Mesenchymal stem cell (in vitro differentiated cells and primary cell): ENCODE data around the gene RAET1G.

Experiments used
- DNase-seq: peaks from one replicate; pipeline ENCODE4 v3.0.0-alpha.2; 2013
- H2AFZ ChIP-seq: one replicate; pipeline ENCODE4 v1.6.1; 2013; ENCODE audit warnings: low read depth, mild to moderate bottlenecking, control low read depth, inconsistent platforms, low read length, moderate library complexity
- H2AK5ac ChIP-seq: 2 replicates; pipeline ENCODE4 v1.6.1; 2013; ENCODE audit warnings: low read length, moderate library complexity, mild to moderate bottlenecking, inconsistent platforms; ENCODE audit not compliant: severe bottlenecking
- H2BK120ac ChIP-seq: one replicate; pipeline ENCODE4 v1.6.1; 2013; ENCODE audit warnings: low read depth, mild to moderate bottlenecking, inconsistent platforms, low read length, moderate library complexity
- H2BK12ac ChIP-seq, 2 experiments: one replicate each; pipeline ENCODE4 v1.6.1; 2013; ENCODE audit warnings: inconsistent platforms in 2 of 2, low read length in 2 of 2, mild to moderate bottlenecking in 2 of 2, moderate library complexity in 2 of 2, control low read depth in 1 of 2
- H2BK15ac ChIP-seq: one replicate; pipeline ENCODE4 v1.6.1; 2013; ENCODE audit warnings: mild to moderate bottlenecking, low read depth, inconsistent platforms; ENCODE audit not compliant: poor library complexity, severe bottlenecking
- H2BK5ac ChIP-seq: 2 replicates; pipeline ENCODE4 v1.6.1; 2013; ENCODE audit warnings: low read depth, mild to moderate bottlenecking, low read length, control low read depth, inconsistent platforms; ENCODE audit not compliant: poor library complexity, severe bottlenecking
- H3K14ac ChIP-seq, 2 experiments: one replicate each; pipeline ENCODE4 v1.6.1; 2013; ENCODE audit warnings: inconsistent platforms in 2 of 2, low read length in 2 of 2, control low read depth in 1 of 2, mild to moderate bottlenecking in 1 of 2, moderate library complexity in 1 of 2
- H3K18ac ChIP-seq, 2 experiments: one replicate each; pipeline ENCODE4 v1.6.1; 2013; ENCODE audit warnings: inconsistent platforms in 2 of 2, low read length in 2 of 2, control low read depth in 1 of 2, low read depth in 1 of 2, mild to moderate bottlenecking in 1 of 2
- H3K23ac ChIP-seq, 2 experiments: one replicate each; pipeline ENCODE4 v1.6.1; 2013; ENCODE audit warnings: inconsistent platforms in 2 of 2, low read length in 2 of 2, mild to moderate bottlenecking in 2 of 2, moderate library complexity in 2 of 2, control low read depth in 1 of 2
- H3K27ac ChIP-seq: 2 replicates; pipeline ENCODE4 v1.5.1; 2013; ENCODE audit warnings: mild to moderate bottlenecking, moderate library complexity, low read length, control low read depth, inconsistent platforms; ENCODE audit not compliant: poor library complexity, severe bottlenecking
- H3K27me3 ChIP-seq, 2 experiments: 2 replicates each; pipeline versions ENCODE4 v1.6.1 to v1.7.0; 2013; ENCODE audit warnings: low read length in 2 of 2, mild to moderate bottlenecking in 2 of 2, moderate library complexity in 2 of 2, control low read depth in 1 of 2, inconsistent platforms in 1 of 2; ENCODE audit not compliant: control insufficient read depth in 1 of 2, insufficient read depth in 1 of 2
- H3K36me3 ChIP-seq, 2 experiments: 2 replicates each; pipeline versions ENCODE4 v1.6.1 to v1.7.0; 2013; ENCODE audit warnings: low read length in 2 of 2, control low read depth in 1 of 2, inconsistent platforms in 1 of 2, low read depth in 1 of 2, mild to moderate bottlenecking in 1 of 2; ENCODE audit not compliant: insufficient read depth in 2 of 2, control insufficient read depth in 1 of 2
- H3K4ac ChIP-seq, 2 experiments: one replicate each; pipeline ENCODE4 v1.6.1; 2013; ENCODE audit warnings: inconsistent platforms in 2 of 2, low read length in 2 of 2, mild to moderate bottlenecking in 2 of 2, moderate library complexity in 2 of 2, control low read depth in 1 of 2, low read depth in 1 of 2
- H3K4me1 ChIP-seq: 2 replicates; pipeline ENCODE4 v1.6.1; 2013; ENCODE audit warnings: low read depth, low read length, control low read depth; ENCODE audit not compliant: control insufficient read depth, insufficient read depth
- H3K4me2 ChIP-seq: 2 replicates; pipeline ENCODE4 v1.6.1; 2013; ENCODE audit warnings: low read length, mild to moderate bottlenecking, inconsistent platforms; ENCODE audit not compliant: poor library complexity, severe bottlenecking
- H3K4me3 ChIP-seq, 2 experiments: 2 replicates each; pipeline versions ENCODE4 v1.5.1 to v1.7.0; 2013; ENCODE audit warnings: low read length in 2 of 2, mild to moderate bottlenecking in 2 of 2, control low read depth in 1 of 2, low read depth in 1 of 2; ENCODE audit not compliant: insufficient read depth in 1 of 2
- H3K79me1 ChIP-seq: replicated peaks from 2 replicates; pipeline ENCODE4 v1.6.1; 2013; ENCODE audit warnings: mild to moderate bottlenecking, control low read depth, low read length, inconsistent platforms; ENCODE audit not compliant: poor library complexity, severe bottlenecking
- H3K9ac ChIP-seq: 2 replicates; pipeline ENCODE4 v1.7.0; 2013; ENCODE audit warnings: mild to moderate bottlenecking, low read length, moderate library complexity
- H3K9me3 ChIP-seq: 2 replicates; pipeline ENCODE4 v1.7.0; 2013; ENCODE audit warnings: mild to moderate bottlenecking, low read length; ENCODE audit not compliant: control insufficient read depth
- H4K8ac ChIP-seq: one replicate; pipeline ENCODE4 v1.6.1; 2013; ENCODE audit warnings: inconsistent platforms, mild to moderate bottlenecking, low read length, moderate library complexity
- H4K91ac ChIP-seq: one replicate; pipeline ENCODE4 v1.6.1; 2013; ENCODE audit warnings: mild to moderate bottlenecking, low read length, inconsistent platforms
- WGBS: methylation state at CpG from one replicate; pipeline ENCODE4 v1.1.7; 2013; ENCODE audit warnings: mixed read lengths; 5-methylcytosine and 5-hydroxymethylcytosine counted together

Gene RAET1G

GRCh38 chr6:149897015-149897697 lies 25.8 kb downstream of the RAET1G start:
- H2BK5ac ChIP-seq: no peak overlapping the region
- WGBS: 66% methylated on average over 9 of the region's 13 CpGs
- H3K9ac ChIP-seq: peak overlapping the region; percentile 89
- H3K23ac ChIP-seq: no peak overlapping the region
- peak overlapping the region; percentile 67 to 88 for H3K18ac ChIP-seq
- H2BK15ac ChIP-seq: peak overlapping the region; percentile 91
- no peak overlapping the region for H3K14ac ChIP-seq
- peak overlapping the region in 1 of 2 experiments; percentile 9 for H3K4ac ChIP-seq
- H4K91ac ChIP-seq: peak overlapping the region; percentile 64
- H2BK12ac ChIP-seq: peak overlapping the region; percentile 62 to 92
- H4K8ac ChIP-seq: peak overlapping the region; percentile 81
- H3K4me3 ChIP-seq: peak overlapping the region in 1 of 2 experiments; percentile 74
- peak overlapping the region; percentile 67 for H2BK120ac ChIP-seq
- no peaks in the 10 kb centered on the region for H3K9me3 ChIP-seq
- H3K4me2 ChIP-seq: no peak overlapping the region
- H3K27me3 ChIP-seq: peaks cover 0 to 13% of the 10 kb centered on the region in 2 experiments
- no peak overlapping the region for H2AK5ac ChIP-seq
- no peaks in the 10 kb centered on the region for H3K36me3 ChIP-seq
- no peak overlapping the region for H2AFZ ChIP-seq
- no peaks in the 10 kb centered on the region for H3K79me1 ChIP-seq
- H3K4me1 ChIP-seq: peaks cover 4% of the 10 kb centered on the region
- DNase-seq: peak; percentile 74
- no peak overlapping the region for H3K27ac ChIP-seq

- no peak overlapping the region for H2BK5ac ChIP-seq
- peak overlapping the region; percentile 44 for H4K91ac ChIP-seq
- H3K4me2 ChIP-seq: no peak overlapping the region
- no peak overlapping the region for H2BK120ac ChIP-seq
- H2AK5ac ChIP-seq: no peak overlapping the region
- 85% methylated on average over 3 of the region's 3 CpGs for WGBS
- peak overlapping the region in 1 of 2 experiments; percentile 55 for H2BK12ac ChIP-seq
- H3K4ac ChIP-seq: peak overlapping the region; percentile 48 to 52
- H3K36me3 ChIP-seq: no peaks in the 10 kb centered on the region
- H4K8ac ChIP-seq: peak overlapping the region; percentile 54
- no peaks in the 10 kb centered on the region for H3K9me3 ChIP-seq
- H3K4me1 ChIP-seq: peaks cover 4% of the 10 kb centered on the region
- DNase-seq: peak; percentile 73
- no peak overlapping the region for H2AFZ ChIP-seq
- peak overlapping the region; percentile 72 to 88 for H3K18ac ChIP-seq
- no peak overlapping the region for H3K23ac ChIP-seq
- H3K79me1 ChIP-seq: no peaks in the 10 kb centered on the region
- peak overlapping the region in 1 of 2 experiments; percentile 74 for H3K4me3 ChIP-seq
- H3K14ac ChIP-seq: peak overlapping the region in 1 of 2 experiments; percentile 3
- no peak overlapping the region for H3K27ac ChIP-seq
- H2BK15ac ChIP-seq: no peak overlapping the region
- peaks cover 0 to 12% of the 10 kb centered on the region in 2 experiments for H3K27me3 ChIP-seq
- peak overlapping the region; percentile 89 for H3K9ac ChIP-seq
Observed at GRCh38 chr6:149896491-149896890, 26.4 kb downstream of the RAET1G start.

- Histone ChIP-seq H3K79me1 (no peaks in the 10 kb centered on the region), H2AK5ac (no peak overlapping the region), H3K27ac (no peak overlapping the region), H3K36me3 (no peaks in the 10 kb centered on the region), H3K9ac (peak overlapping the region; percentile 89), H3K27me3 (peaks cover 0 to 7% of the 10 kb centered on the region in 2 experiments), H3K4ac (peak overlapping the region in 1 of 2 experiments; percentile 89), H3K18ac (peak overlapping the region; percentile 49 to 88), H2BK120ac (peak overlapping the region; percentile 86), H3K23ac (peak overlapping the region in 1 of 2 experiments; percentile 66), H2AFZ (peak overlapping the region; percentile 34), H4K91ac (no peak overlapping the region), H3K9me3 (no peaks in the 10 kb centered on the region), H3K4me1 (peaks cover 4% of the 10 kb centered on the region), H2BK12ac (peak overlapping the region; percentile 55 to 62), H3K4me3 (peak overlapping the region in 1 of 2 experiments; percentile 55), H2BK15ac (no peak overlapping the region), H2BK5ac (no peak overlapping the region), H3K14ac (no peak overlapping the region), H4K8ac (peak overlapping the region; percentile 54), H3K4me2 (no peak overlapping the region)
- peak; percentile 78 for DNase-seq
- WGBS: 28% methylated on average over 5 of the region's 5 CpGs
Observed at GRCh38 chr6:149895833-149896271, 27.1 kb downstream of the RAET1G start.

GRCh38 chr6:149895048-149895590 lies 27.8 kb downstream of the RAET1G start:
- H3K23ac ChIP-seq: no peak overlapping the region
- H4K8ac ChIP-seq: peak overlapping the region; percentile 67
- H4K91ac ChIP-seq: peak overlapping the region; percentile 73
- H3K4me2 ChIP-seq: no peak overlapping the region
- H3K27ac ChIP-seq: no peak overlapping the region
- no peak overlapping the region for H2BK5ac ChIP-seq
- H3K27me3 ChIP-seq: peaks cover 0 to 8% of the 10 kb centered on the region in 2 experiments
- peak; percentile 90 for DNase-seq
- H3K4ac ChIP-seq: peak overlapping the region; percentile 47 to 50
- H2BK15ac ChIP-seq: no peak overlapping the region
- H3K9ac ChIP-seq: peak overlapping the region; percentile 72
- H3K4me3 ChIP-seq: peak overlapping the region in 1 of 2 experiments; percentile 35
- peak overlapping the region; percentile 27 for H2BK120ac ChIP-seq
- no peaks in the 10 kb centered on the region for H3K9me3 ChIP-seq
- no peak overlapping the region for H3K14ac ChIP-seq
- H2AK5ac ChIP-seq: no peak overlapping the region
- H3K79me1 ChIP-seq: no peaks in the 10 kb centered on the region
- peaks cover 4% of the 10 kb centered on the region for H3K4me1 ChIP-seq
- H3K18ac ChIP-seq: peak overlapping the region; percentile 61 to 85
- H2BK12ac ChIP-seq: peak overlapping the region; percentile 71 to 85
- no peaks in the 10 kb centered on the region for H3K36me3 ChIP-seq
- no peak overlapping the region for H2AFZ ChIP-seq
- 26% methylated on average over 7 of the region's 7 CpGs for WGBS
